GM21717 (cell line): ENCODE data around the gene LIG3.
A peak's percentile ranks its signal among the peaks of the same experiment; 100 is the strongest.
"Not testable (repeated sequence)": the region's sequence is repeated elsewhere in the genome, so short reads cannot be mapped to it uniquely, and the experiment has no call there.

Source experiments
- ATAC-seq: cut with Tn5 transposase; IDR thresholded peaks from one replicate; pipeline ENCODE4 v1.9.1; 2021; ENCODE audit warnings: mild to moderate bottlenecking, moderate library complexity; ENCODE audit not compliant: unreplicated experiment

Gene LIG3

DNA sequence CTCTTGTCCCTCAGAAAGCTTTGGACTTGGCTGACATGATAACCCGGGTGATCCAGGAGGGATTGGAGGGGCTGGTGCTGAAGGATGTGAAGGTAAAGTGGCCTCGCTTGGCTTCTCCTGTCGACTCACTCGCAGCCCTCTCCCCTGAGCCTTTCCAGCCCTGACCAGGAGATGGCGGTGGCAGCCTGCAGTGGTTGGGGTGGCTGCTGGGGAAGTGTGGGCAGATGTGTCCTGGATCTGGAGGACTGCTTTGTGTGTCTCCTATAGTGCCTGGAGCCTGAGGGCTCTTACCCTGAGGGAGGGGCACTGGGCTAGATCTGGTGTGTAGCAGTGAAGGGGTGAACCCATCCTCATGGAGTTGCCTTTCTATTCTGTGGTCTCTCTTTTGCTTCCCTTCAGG, 17.9 kb downstream of the LIG3 start:
- no peak for ATAC-seq

- no peak for ATAC-seq
Measured at GRCh38 chr17:34999456-34999855, 19.1 kb downstream of the LIG3 start.

- ATAC-seq = not testable (repeated sequence)
Measured at GRCh38 chr17:35000965-35001364, 20.7 kb downstream of the LIG3 start.

DNA sequence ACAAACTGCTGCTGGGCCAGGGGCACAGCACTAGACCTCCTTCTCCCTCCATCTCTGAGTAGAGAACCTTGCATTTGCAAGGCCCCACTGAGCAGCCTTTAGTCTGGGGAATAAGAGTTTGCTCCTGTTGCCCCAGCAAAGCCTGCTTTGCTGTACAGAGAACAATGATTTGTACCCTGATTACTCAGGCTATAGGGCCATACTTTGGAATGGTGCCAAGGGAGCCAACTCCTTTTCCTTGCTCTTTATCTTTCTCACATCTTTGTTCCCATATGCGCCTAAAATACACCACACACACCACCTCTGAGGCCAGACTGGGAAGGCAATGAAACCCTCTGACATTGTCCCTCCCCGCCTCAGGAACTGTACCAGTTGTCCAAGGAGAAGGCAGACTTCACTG, 21.2 kb downstream of the LIG3 start:
- no peak for ATAC-seq

DNA sequence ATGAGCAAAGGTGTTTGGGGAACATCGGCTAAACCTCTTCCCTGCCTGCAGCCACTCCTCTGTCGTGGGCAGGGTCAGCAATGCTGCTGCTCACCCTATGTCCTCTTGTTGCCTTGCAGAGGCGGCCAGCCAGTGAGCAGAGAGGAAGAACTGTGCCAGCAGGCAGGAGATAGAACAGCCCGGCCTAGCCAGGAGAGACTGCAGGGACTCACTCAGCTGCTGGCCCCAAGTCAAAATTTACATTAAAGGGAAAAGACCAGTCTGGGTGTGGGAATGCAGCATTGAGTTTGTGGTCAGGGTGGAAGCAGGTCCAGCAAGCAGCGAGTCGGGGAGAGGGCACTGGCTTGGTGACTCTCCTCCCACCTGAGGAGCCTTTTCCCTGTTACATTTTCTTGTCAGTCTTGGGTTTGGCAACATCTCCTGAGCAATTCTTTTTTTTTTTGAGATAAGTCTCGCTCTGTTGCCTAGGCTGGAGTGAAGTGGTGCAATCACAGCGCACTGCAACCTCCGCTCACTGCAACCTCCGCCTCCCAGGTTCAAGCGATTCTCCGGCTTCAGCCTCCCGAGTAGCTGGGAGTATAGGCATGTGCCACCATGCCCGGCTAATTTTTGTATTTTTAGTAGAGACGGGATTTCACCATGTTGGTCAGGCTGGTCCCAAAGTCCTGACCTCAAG, 22.7 kb downstream of the LIG3 start:
- ATAC-seq = no peak

GRCh38 chr17:35003778-35004177, 23.5 kb downstream of the LIG3 start:
- no peak for ATAC-seq

DNA sequence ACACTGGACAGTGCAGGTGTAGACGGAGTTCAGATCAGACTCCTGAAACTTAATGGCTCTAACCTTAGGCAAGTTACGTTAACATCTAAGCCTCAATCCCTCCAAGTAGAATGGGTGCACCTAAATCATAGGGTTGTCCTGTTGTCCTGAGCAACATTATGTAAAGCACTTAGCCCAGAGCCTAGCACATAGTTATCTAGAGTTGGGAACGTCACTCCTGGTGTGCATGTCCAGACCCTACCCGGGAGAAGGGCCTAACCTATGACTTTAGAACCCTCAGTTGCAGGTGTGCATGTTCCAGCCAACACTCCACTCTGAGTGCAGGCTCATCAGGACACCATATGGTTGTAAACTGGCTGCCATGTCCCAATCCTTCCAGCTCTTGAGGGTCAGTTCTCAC, 26.0 kb downstream of the LIG3 start:
- ATAC-seq = no peak

GRCh38 chr17:35006961-35007360, 26.6 kb downstream of the LIG3 start:
- no peak for ATAC-seq

- ATAC-seq = no peak
Measured at GRCh38 chr17:35010093-35010492, 29.8 kb downstream of the LIG3 start.

GRCh38 chr17:35011671-35012216, 31.4 kb downstream of the LIG3 start:
- no peak for ATAC-seq

GRCh38 chr17:35016369-35016768, 36.1 kb downstream of the LIG3 start:
- ATAC-seq = no peak

GRCh38 chr17:35017021-35017420, 36.7 kb downstream of the LIG3 start:
- ATAC-seq = no peak

GRCh38 chr17:35018814-35019213, 38.5 kb downstream of the LIG3 start:
- no peak for ATAC-seq

- ATAC-seq = no peak
Measured at GRCh38 chr17:35019386-35020179, 39.3 kb downstream of the LIG3 start.

GRCh38 chr17:35021520-35022380, 41.4 kb downstream of the LIG3 start:
- ATAC-seq = no peak

- ATAC-seq = peak; percentile 61
Measured at GRCh38 chr17:35022536-35023063, 42.3 kb downstream of the LIG3 start.

DNA sequence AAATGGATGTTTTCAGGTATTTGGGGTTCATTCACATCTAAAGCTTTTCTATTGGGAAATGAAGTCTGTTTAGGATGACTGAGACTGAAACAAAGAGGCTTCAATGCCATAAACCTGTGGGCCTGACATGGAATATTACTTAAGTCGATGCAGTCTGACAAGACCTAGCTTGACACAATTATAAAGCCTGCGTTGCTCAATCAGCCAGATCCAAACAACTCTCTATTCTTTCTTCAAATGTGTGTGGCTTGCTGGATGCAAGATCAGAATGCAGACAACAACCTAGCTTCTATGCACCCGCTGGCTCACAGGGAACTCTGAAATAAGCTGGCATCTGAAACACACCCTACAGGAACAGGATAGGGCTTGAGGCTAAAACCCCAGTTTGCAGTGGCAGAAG, 43.2 kb downstream of the LIG3 start:
- ATAC-seq = no peak

- no peak for ATAC-seq
Measured at GRCh38 chr17:35025541-35025940, 45.2 kb downstream of the LIG3 start.

- not testable (repeated sequence) for ATAC-seq
Measured at GRCh38 chr17:35028097-35028496, 47.8 kb downstream of the LIG3 start.

GRCh38 chr17:35028531-35029262, 48.4 kb downstream of the LIG3 start:
- no peak for ATAC-seq
